HepG2 (cell line): ENCODE data around the gene DCUN1D3. TPM values are rescaled to one million over a fixed set of nuclear protein-coding genes. Genes with fewer than 3 reads are reported as not detected.

Source experiments
- CREB1 ChIP-seq, 2 experiments: fragments of 450-650 bp in 1 of 2; IDR thresholded peaks; 2 replicates each; pipeline ENCODE4 v1.6.1; 2016 to 2017; ENCODE audit warnings: control low read depth in 1 of 2, mild to moderate bottlenecking in 1 of 2, missing compliant biosample characterization in 1 of 2, missing genetic modification characterization in 1 of 2
- HDAC1 ChIP-seq: sonication (generic); formaldehyde crosslinking; IDR thresholded peaks from 2 replicates; pipeline ENCODE4 v1.5.1; 2020; ENCODE audit warnings: mild to moderate bottlenecking, missing genetic modification reagents
- MAZ ChIP-seq, 2 experiments: sonication (generic) in 1 of 2; formaldehyde crosslinking in 1 of 2; IDR thresholded peaks; 2 replicates each; pipeline versions ENCODE4 v1.5.0 to v1.6.1; 2012 to 2020; ENCODE audit warnings: low read depth in 2 of 2, mild to moderate bottlenecking in 2 of 2, borderline replicate concordance in 1 of 2, improper control_type of control experiment in 1 of 2, low read length in 1 of 2, missing genetic modification reagents in 1 of 2, moderate library complexity in 1 of 2
- MYNN ChIP-seq: sonication (generic); formaldehyde crosslinking; IDR thresholded peaks from 2 replicates; pipeline ENCODE4 v1.4.0; 2020; ENCODE audit warnings: mild to moderate bottlenecking, low read depth, missing genetic modification reagents
- RXRA ChIP-seq: sonication (generic); formaldehyde crosslinking; IDR thresholded peaks from 2 replicates; pipeline ENCODE4 v1.5.1; 2020; ENCODE audit warnings: missing genetic modification reagents
- SIX4 ChIP-seq: sonication (generic); formaldehyde crosslinking; IDR thresholded peaks from 2 replicates; pipeline ENCODE4 v1.4.0; 2020; ENCODE audit warnings: missing genetic modification reagents
- TEAD2 ChIP-seq: sonication (generic); formaldehyde crosslinking; IDR thresholded peaks from 2 replicates; pipeline ENCODE4 v1.9.0; 2021; ENCODE audit warnings: missing genetic modification reagents
- THAP11 ChIP-seq: IDR thresholded peaks from 2 replicates; pipeline ENCODE4 v1.6.1; 2016; ENCODE audit warnings: missing biosample characterization, missing genetic modification reagents
- TRIM24 ChIP-seq: sonication (generic); formaldehyde crosslinking; IDR thresholded peaks from 2 replicates; pipeline ENCODE4 v1.8.0; 2022; ENCODE audit warnings: mild to moderate bottlenecking, missing genetic modification reagents
- ZNF790 ChIP-seq: sonication (generic); formaldehyde crosslinking; IDR thresholded peaks from 2 replicates; pipeline ENCODE4 v1.8.0; 2022; ENCODE audit warnings: missing genetic modification reagents, mild to moderate bottlenecking, borderline replicate concordance
- polyA plus RNA-seq, 8 experiments: library from polyadenylated mRNA; depleted of rRNA in 3 of 8; stranded (reverse) in 7 of 8; unstranded in 1 of 8; fragments of >200 nt; fragmentation: Illumina TruSeq in 4 of 8; extraction: Trizol in 4 of 8; gene quantifications; 2 replicates each; pipeline versions ENCODE4 v1.2.1 to v1.2.3, GENCODE V29; 2011 to 2016; ENCODE audit warnings: low read depth in 4 of 8, missing spikeins in 1 of 8, mixed read lengths in 1 of 8; ENCODE audit not compliant: insufficient read depth in 1 of 8
- total RNA-seq, 5 experiments: library from RNA; depleted of rRNA; stranded (reverse); fragments of >200 nt; fragmentation: Illumina TruSeq; extraction: Trizol; gene quantifications; 2 replicates each; pipeline ENCODE4 v1.2.3, GENCODE V29; 2016; ENCODE audit warnings: low read depth in 1 of 5
- TF ChIP-seq, protein P1 (sequence below): sonication (generic); formaldehyde crosslinking; IDR thresholded peaks from 2 replicates; pipeline ENCODE4 v1.8.1; 2023; ENCODE audit warnings: missing genetic modification reagents, mild to moderate bottlenecking, borderline replicate concordance
- TF ChIP-seq, protein P2 (sequence below): sonication (generic); formaldehyde crosslinking; conservative IDR thresholded peaks from 2 replicates; pipeline ENCODE4 v1.4.0; 2020; ENCODE audit warnings: mild to moderate bottlenecking, missing genetic modification reagents, moderate library complexity
- TF ChIP-seq, protein P3 (sequence below): sonication (generic); formaldehyde crosslinking; IDR thresholded peaks from 2 replicates; pipeline ENCODE4 v1.5.0; 2020; ENCODE audit warnings: missing genetic modification reagents
- TF ChIP-seq, protein P4 (sequence below): sonication (generic); formaldehyde crosslinking; IDR thresholded peaks from 2 replicates; pipeline ENCODE4 v1.9.0; 2021; ENCODE audit warnings: missing genetic modification reagents, mild to moderate bottlenecking, borderline replicate concordance
- TF ChIP-seq, protein P5 (sequence below): sonication (generic); formaldehyde crosslinking; IDR thresholded peaks from 2 replicates; pipeline ENCODE4 v1.5.1; 2020; ENCODE audit warnings: mild to moderate bottlenecking, missing genetic modification reagents
- TF ChIP-seq, protein P6 (sequence below): sonication (generic); formaldehyde crosslinking; conservative IDR thresholded peaks from 2 replicates; pipeline ENCODE4 v1.4.0; 2020; ENCODE audit warnings: missing genetic modification reagents

Gene DCUN1D3
- total and polyA plus RNA-seq, 2 of the 13 experiments (the other 11 are each of a cell fraction or from before 2014, with no cell fraction given), result 5.0 to 19.3 TPM

DNA sequence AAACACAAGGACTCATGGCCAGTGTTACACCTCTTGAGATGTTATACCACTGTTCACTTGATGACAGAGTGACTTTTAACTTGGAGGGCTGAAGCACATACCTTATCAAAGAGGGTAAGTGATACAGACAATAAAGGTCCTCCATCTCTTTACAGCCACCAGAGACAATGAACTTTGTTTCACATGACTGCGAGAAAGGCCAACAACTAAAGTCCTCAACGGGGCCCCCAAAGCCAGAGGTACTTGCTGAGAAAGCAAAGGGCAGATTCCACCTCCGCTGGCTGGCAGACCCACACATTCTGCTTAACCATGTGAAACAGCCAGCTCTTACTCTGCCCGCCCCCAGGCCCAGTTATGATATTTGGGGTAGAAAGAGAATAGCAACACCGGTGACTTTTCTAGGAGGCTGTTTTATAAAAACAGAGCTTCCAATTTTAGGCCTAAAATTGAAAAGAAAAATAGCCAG is 21.4 kb downstream of the DCUN1D3 start (continued):
- TF ChIP-seq, protein P1, sequence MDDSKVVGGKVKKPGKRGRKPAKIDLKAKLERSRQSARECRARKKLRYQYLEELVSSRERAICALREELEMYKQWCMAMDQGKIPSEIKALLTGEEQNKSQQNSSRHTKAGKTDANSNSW, result no peak
- TF ChIP-seq, protein P2, sequence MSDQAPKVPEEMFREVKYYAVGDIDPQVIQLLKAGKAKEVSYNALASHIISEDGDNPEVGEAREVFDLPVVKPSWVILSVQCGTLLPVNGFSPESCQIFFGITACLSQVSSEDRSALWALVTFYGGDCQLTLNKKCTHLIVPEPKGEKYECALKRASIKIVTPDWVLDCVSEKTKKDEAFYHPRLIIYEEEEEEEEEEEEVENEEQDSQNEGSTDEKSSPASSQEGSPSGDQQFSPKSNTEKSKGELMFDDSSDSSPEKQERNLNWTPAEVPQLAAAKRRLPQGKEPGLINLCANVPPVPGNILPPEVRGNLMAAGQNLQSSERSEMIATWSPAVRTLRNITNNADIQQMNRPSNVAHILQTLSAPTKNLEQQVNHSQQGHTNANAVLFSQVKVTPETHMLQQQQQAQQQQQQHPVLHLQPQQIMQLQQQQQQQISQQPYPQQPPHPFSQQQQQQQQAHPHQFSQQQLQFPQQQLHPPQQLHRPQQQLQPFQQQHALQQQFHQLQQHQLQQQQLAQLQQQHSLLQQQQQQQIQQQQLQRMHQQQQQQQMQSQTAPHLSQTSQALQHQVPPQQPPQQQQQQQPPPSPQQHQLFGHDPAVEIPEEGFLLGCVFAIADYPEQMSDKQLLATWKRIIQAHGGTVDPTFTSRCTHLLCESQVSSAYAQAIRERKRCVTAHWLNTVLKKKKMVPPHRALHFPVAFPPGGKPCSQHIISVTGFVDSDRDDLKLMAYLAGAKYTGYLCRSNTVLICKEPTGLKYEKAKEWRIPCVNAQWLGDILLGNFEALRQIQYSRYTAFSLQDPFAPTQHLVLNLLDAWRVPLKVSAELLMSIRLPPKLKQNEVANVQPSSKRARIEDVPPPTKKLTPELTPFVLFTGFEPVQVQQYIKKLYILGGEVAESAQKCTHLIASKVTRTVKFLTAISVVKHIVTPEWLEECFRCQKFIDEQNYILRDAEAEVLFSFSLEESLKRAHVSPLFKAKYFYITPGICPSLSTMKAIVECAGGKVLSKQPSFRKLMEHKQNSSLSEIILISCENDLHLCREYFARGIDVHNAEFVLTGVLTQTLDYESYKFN (CRISPR knock-in tag), result peak; percentile 93
- TF ChIP-seq HDAC1 (CRISPR knock-in tag) (0 out of 2 replicates have a peak, but pooled peaks have one; percentile 30), THAP11 (CRISPR knock-in tag) (no peak), CREB1 (IDR thresholded peaks at IDR 0.05) (no peak), CREB1 (CRISPR knock-in tag; IDR thresholded peaks at IDR 0.05) (0 out of 2 replicates have a peak, but pooled peaks have one; percentile 51), TRIM24 (no peak), MYNN (CRISPR knock-in tag) (peak; percentile 98; the same call in 1 of the 2 replicates), ZNF790 (no peak), TEAD2 (no peak), RXRA (CRISPR knock-in tag) (peak; percentile 41; the same call in 1 of the 2 replicates), SIX4 (no peak), MAZ (IDR thresholded peaks at IDR 0.05; ENCODE audit: borderline replicate concordance, low read depth, low read length) (no peak; the same call in 1 of the 2 replicates), MAZ (CRISPR knock-in tag; IDR thresholded peaks at IDR 0.05; ENCODE audit: low read depth) (no peak)
- TF ChIP-seq, protein P3, sequence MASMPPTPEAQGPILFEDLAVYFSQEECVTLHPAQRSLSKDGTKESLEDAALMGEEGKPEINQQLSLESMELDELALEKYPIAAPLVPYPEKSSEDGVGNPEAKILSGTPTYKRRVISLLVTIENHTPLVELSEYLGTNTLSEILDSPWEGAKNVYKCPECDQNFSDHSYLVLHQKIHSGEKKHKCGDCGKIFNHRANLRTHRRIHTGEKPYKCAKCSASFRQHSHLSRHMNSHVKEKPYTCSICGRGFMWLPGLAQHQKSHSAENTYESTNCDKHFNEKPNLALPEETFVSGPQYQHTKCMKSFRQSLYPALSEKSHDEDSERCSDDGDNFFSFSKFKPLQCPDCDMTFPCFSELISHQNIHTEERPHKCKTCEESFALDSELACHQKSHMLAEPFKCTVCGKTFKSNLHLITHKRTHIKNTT, result no peak
- TF ChIP-seq, protein P4, sequence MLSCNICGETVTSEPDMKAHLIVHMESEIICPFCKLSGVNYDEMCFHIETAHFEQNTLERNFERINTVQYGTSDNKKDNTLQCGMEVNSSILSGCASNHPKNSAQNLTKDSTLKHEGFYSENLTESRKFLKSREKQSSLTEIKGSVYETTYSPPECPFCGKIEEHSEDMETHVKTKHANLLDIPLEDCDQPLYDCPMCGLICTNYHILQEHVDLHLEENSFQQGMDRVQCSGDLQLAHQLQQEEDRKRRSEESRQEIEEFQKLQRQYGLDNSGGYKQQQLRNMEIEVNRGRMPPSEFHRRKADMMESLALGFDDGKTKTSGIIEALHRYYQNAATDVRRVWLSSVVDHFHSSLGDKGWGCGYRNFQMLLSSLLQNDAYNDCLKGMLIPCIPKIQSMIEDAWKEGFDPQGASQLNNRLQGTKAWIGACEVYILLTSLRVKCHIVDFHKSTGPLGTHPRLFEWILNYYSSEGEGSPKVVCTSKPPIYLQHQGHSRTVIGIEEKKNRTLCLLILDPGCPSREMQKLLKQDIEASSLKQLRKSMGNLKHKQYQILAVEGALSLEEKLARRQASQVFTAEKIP (CRISPR knock-in tag), result no peak
- TF ChIP-seq, protein P5, sequence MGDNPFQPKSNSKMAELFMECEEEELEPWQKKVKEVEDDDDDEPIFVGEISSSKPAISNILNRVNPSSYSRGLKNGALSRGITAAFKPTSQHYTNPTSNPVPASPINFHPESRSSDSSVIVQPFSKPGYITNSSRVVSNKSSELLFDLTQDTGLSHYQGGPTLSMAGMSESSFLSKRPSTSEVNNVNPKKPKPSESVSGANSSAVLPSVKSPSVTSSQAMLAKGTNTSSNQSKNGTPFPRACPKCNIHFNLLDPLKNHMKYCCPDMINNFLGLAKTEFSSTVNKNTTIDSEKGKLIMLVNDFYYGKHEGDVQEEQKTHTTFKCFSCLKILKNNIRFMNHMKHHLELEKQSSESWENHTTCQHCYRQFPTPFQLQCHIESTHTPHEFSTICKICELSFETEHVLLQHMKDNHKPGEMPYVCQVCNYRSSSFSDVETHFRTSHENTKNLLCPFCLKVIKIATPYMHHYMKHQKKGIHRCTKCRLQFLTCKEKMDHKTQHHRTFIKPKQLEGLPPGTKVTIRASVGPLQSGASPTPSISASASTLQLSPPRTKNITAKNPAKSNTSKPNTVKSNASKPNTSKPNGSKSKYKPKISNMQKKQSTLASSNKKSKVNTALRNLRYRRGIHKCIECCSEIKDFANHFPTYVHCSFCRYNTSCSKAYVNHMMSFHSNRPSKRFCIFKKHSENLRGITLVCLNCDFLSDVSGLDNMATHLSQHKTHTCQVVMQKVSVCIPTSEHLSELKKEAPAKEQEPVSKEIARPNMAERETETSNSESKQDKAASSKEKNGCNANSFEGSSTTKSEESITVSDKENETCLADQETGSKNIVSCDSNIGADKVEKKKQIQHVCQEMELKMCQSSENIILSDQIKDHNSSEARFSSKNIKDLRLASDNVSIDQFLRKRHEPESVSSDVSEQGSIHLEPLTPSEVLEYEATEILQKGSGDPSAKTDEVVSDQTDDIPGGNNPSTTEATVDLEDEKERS (CRISPR knock-in tag), result no peak
- TF ChIP-seq, protein P6, sequence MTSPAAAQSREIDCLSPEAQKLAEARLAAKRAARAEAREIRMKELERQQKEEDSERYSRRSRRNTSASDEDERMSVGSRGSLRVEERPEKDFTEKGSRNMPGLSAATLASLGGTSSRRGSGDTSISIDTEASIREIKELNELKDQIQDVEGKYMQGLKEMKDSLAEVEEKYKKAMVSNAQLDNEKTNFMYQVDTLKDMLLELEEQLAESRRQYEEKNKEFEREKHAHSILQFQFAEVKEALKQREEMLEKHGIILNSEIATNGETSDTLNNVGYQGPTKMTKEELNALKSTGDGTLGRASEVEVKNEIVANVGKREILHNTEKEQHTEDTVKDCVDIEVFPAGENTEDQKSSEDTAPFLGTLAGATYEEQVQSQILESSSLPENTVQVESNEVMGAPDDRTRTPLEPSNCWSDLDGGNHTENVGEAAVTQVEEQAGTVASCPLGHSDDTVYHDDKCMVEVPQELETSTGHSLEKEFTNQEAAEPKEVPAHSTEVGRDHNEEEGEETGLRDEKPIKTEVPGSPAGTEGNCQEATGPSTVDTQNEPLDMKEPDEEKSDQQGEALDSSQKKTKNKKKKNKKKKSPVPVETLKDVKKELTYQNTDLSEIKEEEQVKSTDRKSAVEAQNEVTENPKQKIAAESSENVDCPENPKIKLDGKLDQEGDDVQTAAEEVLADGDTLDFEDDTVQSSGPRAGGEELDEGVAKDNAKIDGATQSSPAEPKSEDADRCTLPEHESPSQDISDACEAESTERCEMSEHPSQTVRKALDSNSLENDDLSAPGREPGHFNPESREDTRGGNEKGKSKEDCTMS, result no peak
